Retinal pigment epithelial cell (primary cell): Measurements from ENCODE around the gene CREB5.

Experiments used
- DNase-seq: peaks from one replicate; pipeline ENCODE4 v3.0.0-alpha.2; 2010; ENCODE audit warnings: low read depth
- H3K4me3 ChIP-seq: 2 replicates; pipeline ENCODE4 v1.5.1; 2011; ENCODE audit warnings: mild to moderate bottlenecking, low read length, control low read depth, moderate library complexity
- CTCF ChIP-seq: conservative IDR thresholded peaks from 2 replicates; pipeline ENCODE4 v1.5.1; 2011; ENCODE audit warnings: low read depth, low read length, control low read depth, inconsistent platforms

Gene CREB5

DNA sequence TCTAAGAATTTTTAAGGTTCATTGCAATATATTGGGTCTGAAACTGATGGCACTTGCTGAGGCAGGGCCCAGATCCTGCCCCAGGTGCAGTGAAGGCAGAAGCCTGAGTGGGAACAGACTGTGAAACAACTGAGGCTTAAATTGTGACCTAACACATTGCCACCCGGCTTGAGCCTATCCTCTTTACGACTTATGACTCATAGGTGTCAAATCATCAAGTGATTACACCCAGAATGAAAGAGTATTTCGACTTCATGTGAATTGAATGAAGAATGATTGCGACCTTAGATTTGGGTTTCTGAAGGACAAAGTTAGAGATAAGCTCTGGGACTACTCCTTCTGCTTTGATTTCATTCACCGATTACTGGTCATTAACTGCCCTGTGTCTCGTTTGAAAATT, 200.9 kb downstream of the CREB5 start:
- no peak for TF ChIP-seq CTCF
- no peak for DNase-seq
- no peak overlapping the region for H3K4me3 ChIP-seq

- no peak for DNase-seq
- TF ChIP-seq CTCF: peak; percentile 37
- H3K4me3 ChIP-seq: no peak overlapping the region
Measured at GRCh38 chr7:28615091-28615490, 202.8 kb downstream of the CREB5 start.

DNA sequence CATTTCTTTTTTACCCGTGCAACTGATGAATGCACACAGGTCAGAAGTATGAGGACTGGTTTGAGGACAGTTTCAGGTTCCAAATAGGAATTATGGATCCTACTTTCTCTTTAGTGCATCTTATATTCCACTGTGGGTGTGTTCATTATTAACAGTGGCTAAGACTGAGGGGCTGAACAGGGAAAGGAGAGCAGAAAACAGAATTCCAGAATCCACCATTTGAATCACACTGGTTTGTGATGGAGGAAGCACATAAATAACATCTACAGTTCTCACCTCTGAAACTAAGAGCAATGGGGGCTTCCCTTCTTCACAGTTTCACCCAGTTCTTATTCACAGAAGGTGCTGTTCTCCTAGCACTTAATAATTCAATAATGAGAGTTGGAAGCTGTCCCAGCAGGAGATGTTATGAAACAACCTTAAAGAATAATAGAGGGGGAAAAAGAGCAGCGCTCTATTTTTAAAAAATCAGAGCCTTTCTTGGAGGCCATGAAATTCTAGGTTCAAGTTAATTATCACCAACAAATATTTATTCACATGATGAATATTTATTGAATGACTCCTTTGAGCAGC, 205.1 kb downstream of the CREB5 start:
- no peak for TF ChIP-seq CTCF
- H3K4me3 ChIP-seq: no peak overlapping the region
- no peak for DNase-seq

DNA sequence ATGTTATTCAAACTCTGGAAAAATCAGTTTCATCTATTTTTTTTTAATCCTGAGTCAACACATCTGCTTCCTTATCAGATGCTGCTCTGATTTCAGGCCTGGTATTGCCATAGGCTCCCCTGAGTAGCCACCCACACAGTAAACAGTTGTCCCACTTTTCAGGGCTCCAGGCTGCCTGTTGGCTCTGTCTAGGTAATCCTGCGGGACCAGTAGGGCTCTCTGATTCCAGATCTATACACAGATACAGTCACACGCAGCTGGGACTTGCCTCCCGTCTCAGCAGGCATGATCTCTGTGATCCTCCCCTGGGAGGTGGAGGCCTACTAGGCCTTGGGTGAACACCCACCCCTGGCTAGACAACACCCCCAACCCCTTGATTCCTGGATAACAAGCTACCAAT, 206.1 kb downstream of the CREB5 start:
- no peak overlapping the region for H3K4me3 ChIP-seq
- TF ChIP-seq CTCF: no peak
- no peak for DNase-seq

DNA sequence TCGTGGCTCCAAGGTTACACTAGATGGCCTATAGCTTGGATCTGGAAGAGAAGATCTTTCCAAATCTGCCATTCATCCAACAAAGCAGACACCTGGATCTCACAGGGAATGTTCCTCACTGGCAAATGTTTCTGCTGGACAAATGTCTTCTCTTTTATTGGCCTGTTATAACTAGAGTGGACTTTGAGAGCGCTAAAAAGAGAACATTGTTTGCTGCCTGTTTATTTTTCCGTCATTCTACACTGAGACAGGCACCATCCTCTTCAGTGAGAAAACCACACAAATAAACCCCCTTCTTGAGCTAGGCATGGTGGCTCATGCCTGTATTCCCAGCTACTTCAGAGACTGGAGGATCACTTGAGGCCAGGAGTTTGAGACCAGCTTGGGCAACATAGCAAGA, 206.9 kb downstream of the CREB5 start:
- DNase-seq: no peak
- H3K4me3 ChIP-seq: no peak overlapping the region
- no peak for TF ChIP-seq CTCF

DNA sequence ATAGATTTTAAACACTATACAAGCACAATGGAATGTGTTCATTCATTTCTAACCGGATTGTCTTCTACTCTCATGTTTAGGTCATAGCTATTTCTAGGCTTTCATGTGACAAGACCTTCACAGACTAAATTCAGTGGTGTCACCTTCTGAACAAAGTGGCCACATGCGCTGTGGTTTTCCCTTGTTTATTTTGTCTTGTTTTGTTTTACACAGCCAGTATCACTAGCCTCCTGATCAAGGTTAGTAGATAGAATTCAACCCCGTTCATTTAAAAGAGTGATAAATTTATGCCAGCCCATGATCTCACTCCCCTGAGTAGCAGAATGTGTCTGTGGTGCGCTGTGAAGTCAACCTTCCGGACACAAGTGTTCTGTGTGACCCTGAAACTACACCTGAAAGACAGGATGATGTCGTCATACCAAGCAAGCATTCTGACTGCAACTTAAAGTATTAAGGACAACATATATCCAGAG, 209.1 kb downstream of the CREB5 start:
- no peak for TF ChIP-seq CTCF
- DNase-seq: no peak

DNA sequence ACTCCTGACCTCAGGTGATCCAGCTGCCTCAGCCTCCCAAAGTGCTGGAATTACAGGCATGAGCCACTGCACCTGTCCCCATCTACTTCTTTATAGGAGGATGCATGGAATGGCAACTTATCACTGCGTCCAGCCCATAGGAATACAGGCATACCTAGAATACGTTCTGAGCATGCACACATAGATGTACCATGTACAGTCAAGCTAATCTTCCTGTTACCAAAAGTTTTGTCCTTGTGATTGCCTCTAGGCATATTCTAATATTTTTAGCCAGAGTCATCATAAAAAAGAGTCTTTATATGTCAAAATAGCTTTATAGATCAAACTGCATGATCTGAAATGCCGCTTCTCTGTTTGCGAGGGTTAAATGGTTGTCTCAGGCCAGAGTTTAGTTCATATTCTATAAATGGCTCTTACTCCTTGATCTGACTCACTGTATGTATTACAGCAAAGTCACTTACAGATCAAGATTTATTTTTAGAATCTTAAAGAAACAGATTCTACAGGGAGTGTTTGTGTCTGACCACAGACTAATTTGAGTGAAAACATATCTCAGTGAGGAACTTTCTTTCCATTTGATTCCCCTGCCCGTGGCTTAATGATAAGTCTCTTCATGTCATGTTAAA, 210.9 kb downstream of the CREB5 start:
- no peak overlapping the region for H3K4me3 ChIP-seq
- DNase-seq: no peak
- no peak for TF ChIP-seq CTCF

More for the DNA sequence above, 209.1 kb downstream of the CREB5 start:
- H3K4me3 ChIP-seq: no peak overlapping the region
